Stimulated activated naive CD4-positive, alpha-beta T cell treated with Interleukin-2 at 50 U/mL for 16 hours (primary cell): ENCODE measurements around the gene KCNAB1.
"Not testable (repeated sequence)": the region's sequence is repeated elsewhere in the genome, so short reads cannot be mapped to it uniquely, and the experiment has no call there.

Experiments
- DNase-seq: peaks from one replicate; lab custom pipeline; 2025; lab: John Stamatoyannopoulos, UW

Gene KCNAB1

GRCh38 chr3:156176629-156177210 lies 56.3 kb downstream of the KCNAB1 start:
- DNase-seq: no peak

GRCh38 chr3:156180077-156180476 lies 59.7 kb downstream of the KCNAB1 start:
- DNase-seq: no peak

- DNase-seq: no peak
Measured at GRCh38 chr3:156181509-156181908, 61.1 kb downstream of the KCNAB1 start.

- DNase-seq: no peak
Measured at GRCh38 chr3:156183396-156183795, 63.0 kb downstream of the KCNAB1 start.

- no peak for DNase-seq
Measured at GRCh38 chr3:156184156-156184555, 63.8 kb downstream of the KCNAB1 start.

- no peak for DNase-seq
Measured at GRCh38 chr3:156187146-156187769, 66.9 kb downstream of the KCNAB1 start.

GRCh38 chr3:156188757-156189156 lies 68.4 kb downstream of the KCNAB1 start:
- no peak for DNase-seq

GRCh38 chr3:156189927-156190326 lies 69.5 kb downstream of the KCNAB1 start:
- no peak for DNase-seq

- DNase-seq: not testable (repeated sequence)
Measured at GRCh38 chr3:156194945-156195344, 74.6 kb downstream of the KCNAB1 start.

GRCh38 chr3:156197152-156197551 lies 76.8 kb downstream of the KCNAB1 start:
- not testable (repeated sequence) for DNase-seq

GRCh38 chr3:156201411-156202405 lies 81.3 kb downstream of the KCNAB1 start:
- no peak for DNase-seq

GRCh38 chr3:156206157-156206556 lies 85.8 kb downstream of the KCNAB1 start:
- no peak for DNase-seq

GRCh38 chr3:156207802-156208685 lies 87.7 kb downstream of the KCNAB1 start:
- no peak for DNase-seq

- DNase-seq: no peak
Measured at GRCh38 chr3:156209631-156210335, 89.4 kb downstream of the KCNAB1 start.

GRCh38 chr3:156211583-156211982 lies 91.2 kb downstream of the KCNAB1 start:
- DNase-seq: no peak

- no peak for DNase-seq
Measured at GRCh38 chr3:156214676-156215075, 94.3 kb downstream of the KCNAB1 start.

- DNase-seq: no peak
Measured at GRCh38 chr3:156215751-156216150, 95.4 kb downstream of the KCNAB1 start.

- DNase-seq: no peak
Measured at GRCh38 chr3:156216216-156216615, 95.8 kb downstream of the KCNAB1 start.

- DNase-seq: no peak
Measured at GRCh38 chr3:156216852-156217251, 96.5 kb downstream of the KCNAB1 start.

GRCh38 chr3:156217674-156218352 lies 97.4 kb downstream of the KCNAB1 start:
- no peak for DNase-seq

GRCh38 chr3:156218353-156218744 lies 98.0 kb downstream of the KCNAB1 start:
- DNase-seq: no peak
